ENCODE data around the gene XAB2.

XAB2 gene

GRCh38 chr19:7575434-7576040 is 53.8 kb downstream of the XAB2 start:
- DNase-seq = no peak

- no peak for DNase-seq
Measured at GRCh38 chr19:7570761-7571160, 58.6 kb downstream of the XAB2 start.

Measured in CD4-positive, alpha-beta T cell treated with Interleukin-10 for 1 hour (primary cell).